GM18498 (cell line): ENCODE data around the gene SIX3.

Experiments
- ATAC-seq: cut with Tn5 transposase; IDR thresholded peaks from one replicate; pipeline ENCODE4 v1.9.1; 2021; ENCODE audit warnings: mild to moderate bottlenecking, moderate library complexity; ENCODE audit not compliant: unreplicated experiment

Gene SIX3

GRCh38 chr2:44942304-44943030, 965 bp downstream of the SIX3 start:
- ATAC-seq: no peak

GRCh38 chr2:44943031-44943692, 1.7 kb downstream of the SIX3 start:
- no peak for ATAC-seq

- ATAC-seq: no peak
Measured at GRCh38 chr2:44943693-44944101, 2.2 kb downstream of the SIX3 start.

GRCh38 chr2:44944102-44944951, 2.8 kb downstream of the SIX3 start:
- ATAC-seq: no peak

GRCh38 chr2:44944952-44945612, 3.6 kb downstream of the SIX3 start:
- no peak for ATAC-seq

GRCh38 chr2:44945676-44946371, 4.3 kb downstream of the SIX3 start:
- ATAC-seq: no peak

- ATAC-seq: no peak
Measured at GRCh38 chr2:44946372-44947027, 5.0 kb downstream of the SIX3 start.

GRCh38 chr2:44947028-44947375, 5.5 kb downstream of the SIX3 start:
- no peak for ATAC-seq

GRCh38 chr2:44948565-44949328, 7.2 kb downstream of the SIX3 start:
- ATAC-seq: no peak

- no peak for ATAC-seq
Measured at GRCh38 chr2:44949329-44950151, 8.0 kb downstream of the SIX3 start.

GRCh38 chr2:44950646-44951045, 9.1 kb downstream of the SIX3 start:
- no peak for ATAC-seq

GRCh38 chr2:44951124-44951523, 9.6 kb downstream of the SIX3 start:
- ATAC-seq: no peak

GRCh38 chr2:44951714-44952113, 10.2 kb downstream of the SIX3 start:
- ATAC-seq: no peak

- no peak for ATAC-seq
Measured at GRCh38 chr2:44952143-44952805, 10.8 kb downstream of the SIX3 start.

GRCh38 chr2:44952806-44953498, 11.4 kb downstream of the SIX3 start:
- no peak for ATAC-seq

- no peak for ATAC-seq
Measured at GRCh38 chr2:44953499-44953883, 12.0 kb downstream of the SIX3 start.

GRCh38 chr2:44954447-44954888, 13.0 kb downstream of the SIX3 start:
- ATAC-seq: no peak
